ENCODE measurements around the gene NPDC1. TPM values are rescaled to one million over a fixed set of nuclear protein-coding genes. Genes with fewer than 3 reads are reported as not detected.

NPDC1 gene
- total RNA-seq, 1 donor from 2014 or later = 3.8 TPM

DNA sequence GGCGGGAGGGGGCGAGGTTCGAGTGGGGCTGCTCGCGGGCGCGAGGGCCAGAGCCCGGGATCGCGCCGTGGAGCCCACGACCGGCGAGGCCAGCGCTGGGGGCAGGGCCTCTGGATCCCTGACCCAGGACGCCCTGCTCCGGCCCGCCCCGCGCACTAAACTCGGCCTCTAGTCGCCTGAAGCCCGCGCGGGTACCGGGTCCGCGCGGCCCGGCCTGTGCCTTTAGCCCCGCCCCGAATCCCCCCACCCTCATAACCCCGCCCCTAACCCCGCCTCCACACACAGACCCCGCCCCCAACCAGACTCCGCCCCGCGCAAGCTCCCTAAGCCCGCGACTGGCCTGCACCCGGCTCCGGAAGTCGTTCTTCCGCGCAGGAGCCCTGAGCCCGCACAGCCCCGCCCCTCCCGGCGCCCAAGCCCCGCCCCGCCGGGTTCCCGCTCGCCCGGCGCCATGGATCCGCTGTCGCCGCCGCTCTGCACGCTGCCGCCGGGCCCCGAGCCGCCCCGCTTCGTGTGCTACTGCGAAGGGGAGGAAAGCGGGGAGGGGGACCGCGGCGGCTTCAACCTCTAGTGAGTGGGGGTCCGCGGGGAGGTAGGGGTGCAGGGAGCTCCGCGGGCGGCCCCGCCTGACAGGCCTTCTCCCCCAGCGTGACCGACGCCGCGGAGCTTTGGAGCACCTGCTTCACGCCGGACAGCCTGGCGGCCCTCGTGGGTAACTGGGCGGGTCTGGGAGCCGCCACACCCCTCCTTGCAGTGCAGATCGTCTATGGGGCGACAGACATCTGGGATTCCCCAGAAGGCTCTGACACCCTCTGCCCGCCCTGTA lies 53.8 kb downstream of the NPDC1 start, which contains the start of gene PAXX:
TSS of gene PAXX (plus strand) at position 430 of the 826 bp plus-strand sequence. CDS start at position 452, 22 bp downstream.
- Mint-ChIP-seq H3K27me3 (ENCODE audit: insufficient read depth, low read depth) (peaks cover 10% of the 10 kb centered on the region), H3K4me3 (peak within 1 kb of the TSS; percentile 89), H3K4me1 (peaks cover 7% of the 10 kb centered on the region), H3K36me3 (no peaks in the 10 kb centered on the region), H3K9me3 (peaks cover 3% of the 10 kb centered on the region), H3K27ac (no peak within 1 kb of the TSS)
- no peak within 1 kb of the TSS for H3K27ac ChIP-seq
- TF ChIP-seq EZH2 (IDR thresholded peaks at IDR 0.05) (no peak), EZH2phosphoT487 (IDR thresholded peaks at IDR 0.05) (no peak)
- TF ChIP-seq, protein P1, sequence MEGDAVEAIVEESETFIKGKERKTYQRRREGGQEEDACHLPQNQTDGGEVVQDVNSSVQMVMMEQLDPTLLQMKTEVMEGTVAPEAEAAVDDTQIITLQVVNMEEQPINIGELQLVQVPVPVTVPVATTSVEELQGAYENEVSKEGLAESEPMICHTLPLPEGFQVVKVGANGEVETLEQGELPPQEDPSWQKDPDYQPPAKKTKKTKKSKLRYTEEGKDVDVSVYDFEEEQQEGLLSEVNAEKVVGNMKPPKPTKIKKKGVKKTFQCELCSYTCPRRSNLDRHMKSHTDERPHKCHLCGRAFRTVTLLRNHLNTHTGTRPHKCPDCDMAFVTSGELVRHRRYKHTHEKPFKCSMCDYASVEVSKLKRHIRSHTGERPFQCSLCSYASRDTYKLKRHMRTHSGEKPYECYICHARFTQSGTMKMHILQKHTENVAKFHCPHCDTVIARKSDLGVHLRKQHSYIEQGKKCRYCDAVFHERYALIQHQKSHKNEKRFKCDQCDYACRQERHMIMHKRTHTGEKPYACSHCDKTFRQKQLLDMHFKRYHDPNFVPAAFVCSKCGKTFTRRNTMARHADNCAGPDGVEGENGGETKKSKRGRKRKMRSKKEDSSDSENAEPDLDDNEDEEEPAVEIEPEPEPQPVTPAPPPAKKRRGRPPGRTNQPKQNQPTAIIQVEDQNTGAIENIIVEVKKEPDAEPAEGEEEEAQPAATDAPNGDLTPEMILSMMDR (IDR thresholded peaks at IDR 0.05) = no peak
- H4K20me1 ChIP-seq (ENCODE audit: low read depth) = peaks cover 8% of the 10 kb centered on the region
- H3K4me3 ChIP-seq = peak within 1 kb of the TSS; percentile 70
- H3K27me3 ChIP-seq = peaks cover 19% of the 10 kb centered on the region
- H3K9me3 ChIP-seq (ENCODE audit: low read depth) = no peaks in the 10 kb centered on the region
- peak within 1 kb of the TSS; percentile 36 for H3K9ac ChIP-seq
- peaks cover 12% of the 10 kb centered on the region for H3K4me1 ChIP-seq
- peak; percentile 96 for DNase-seq (ENCODE audit: low spot score)
- H2AFZ ChIP-seq (replicated peaks) = peak within 1 kb of the TSS; percentile 71
- H3K79me2 ChIP-seq (ENCODE audit: low read depth) = peaks cover 10% of the 10 kb centered on the region
- peak within 1 kb of the TSS; percentile 93 for H3K4me2 ChIP-seq
- peaks cover 20% of the 10 kb centered on the region for H3F3A ChIP-seq (ENCODE audit: low read depth)
- H3K36me3 ChIP-seq = no peaks in the 10 kb centered on the region

DNA sequence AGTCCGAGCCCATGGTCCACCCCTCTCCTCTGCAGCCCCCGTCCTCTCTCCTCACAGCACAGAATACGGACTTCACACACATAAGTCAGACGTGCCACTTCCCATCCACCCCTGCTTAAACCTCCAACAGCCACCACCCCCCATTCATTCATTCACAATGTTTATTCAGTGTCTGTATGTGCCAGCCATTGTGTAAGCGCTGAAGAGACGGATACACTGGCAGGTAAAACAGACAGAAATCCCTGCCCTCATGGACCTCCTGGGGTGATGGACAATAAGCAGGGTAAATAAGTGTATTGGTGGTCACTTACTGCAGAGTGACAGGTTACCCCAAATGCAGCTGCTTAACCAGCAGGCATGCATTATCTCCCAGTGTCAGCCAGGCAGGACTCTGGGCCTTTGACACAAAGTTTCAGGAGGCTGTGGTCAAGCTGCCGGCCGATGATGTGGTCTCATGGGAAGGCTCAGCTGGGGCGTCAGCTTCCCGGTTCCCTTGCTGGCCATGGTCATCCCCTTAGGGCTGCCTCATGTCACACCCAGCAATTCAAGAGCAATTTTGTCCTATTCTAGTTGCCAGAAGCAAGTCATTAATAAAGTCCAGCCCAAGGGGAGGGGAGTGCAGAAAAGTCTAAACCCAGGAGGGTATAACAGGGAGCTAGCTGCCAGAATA lies 55.6 kb downstream of the NPDC1 start:
- Mint-ChIP-seq H3K4me3 (peak overlapping the region; percentile 80), H3K9me3 (peaks cover 3% of the 10 kb centered on the region), H3K36me3 (no peaks in the 10 kb centered on the region), H3K27me3 (ENCODE audit: insufficient read depth, low read depth) (peaks cover 11% of the 10 kb centered on the region), H3K4me1 (peaks cover 11% of the 10 kb centered on the region), H3K27ac (no peak overlapping the region)
- Histone ChIP-seq H3K9ac (no peak overlapping the region), H3F3A (ENCODE audit: low read depth) (peaks cover 20% of the 10 kb centered on the region), H3K27me3 (peaks cover 23% of the 10 kb centered on the region), H4K20me1 (ENCODE audit: low read depth) (peaks cover 8% of the 10 kb centered on the region), H3K4me2 (no peak overlapping the region), H3K9me3 (ENCODE audit: low read depth) (no peaks in the 10 kb centered on the region), H3K79me2 (ENCODE audit: low read depth) (peaks cover 10% of the 10 kb centered on the region), H3K36me3 (no peaks in the 10 kb centered on the region), H3K27ac (no peak overlapping the region), H2AFZ (replicated peaks) (no peak overlapping the region), H3K4me1 (peaks cover 8% of the 10 kb centered on the region), H3K4me3 (no peak overlapping the region)
- DNase-seq (ENCODE audit: low spot score) = no peak
- TF ChIP-seq, protein P1 (IDR thresholded peaks at IDR 0.05) = no peak
- TF ChIP-seq EZH2 (IDR thresholded peaks at IDR 0.05) (no peak), EZH2phosphoT487 (IDR thresholded peaks at IDR 0.05) (no peak)

Small RNAs within 50 kb of the gene (small RNA-seq; reads per million reads assigned to genes)
- gene RF00153 = not detected

Other genes with a start within 250 kb of the NPDC1 start
- 0.84 and 2.1 TPM in 2 replicates for gene CCDC183, start 249.8 kb downstream of the NPDC1 start, total RNA-seq (ENCODE audit: low replicate concordance)
- gene RABL6, start 238.2 kb downstream of the NPDC1 start, total RNA-seq (ENCODE audit: low replicate concordance) = 71.2 and 148 TPM in 2 replicates
- gene AJM1, start 203.7 kb downstream of the NPDC1 start, total RNA-seq (ENCODE audit: low replicate concordance) = 0.77 TPM in 1 of 2 replicates, not detected in the other
- 58.8 and 110 TPM in 2 replicates for gene PHPT1, start 196.8 kb downstream of the NPDC1 start, total RNA-seq (ENCODE audit: low replicate concordance)
- gene MAMDC4, start 193.8 kb downstream of the NPDC1 start, total RNA-seq (ENCODE audit: low replicate concordance) = 2.6 and 8.3 TPM in 2 replicates
- 269 and 293 TPM in 2 replicates for gene EDF1, start 179.9 kb downstream of the NPDC1 start, total RNA-seq (ENCODE audit: low replicate concordance)
- 16.1 and 33.9 TPM in 2 replicates for gene TRAF2, start 159.7 kb downstream of the NPDC1 start, total RNA-seq (ENCODE audit: low replicate concordance)
- gene FBXW5, start 101.4 kb downstream of the NPDC1 start, total RNA-seq (ENCODE audit: low replicate concordance) = 21.5 and 85.1 TPM in 2 replicates
- gene C8G, start 100.9 kb downstream of the NPDC1 start, total RNA-seq (ENCODE audit: low replicate concordance) = not detected in 2 replicates
- gene LCN12, start 93.9 kb downstream of the NPDC1 start, total RNA-seq (ENCODE audit: low replicate concordance) = 0.19 TPM in 1 of 2 replicates, not detected in the other
- gene PTGDS, start 68.7 kb downstream of the NPDC1 start, total RNA-seq (ENCODE audit: low replicate concordance) = not detected in 2 replicates
- gene LCNL1, start 63.2 kb downstream of the NPDC1 start, total RNA-seq (ENCODE audit: low replicate concordance) = 0.09 TPM in 1 of 2 replicates, not detected in the other
- 31.5 and 79.6 TPM in 2 replicates for gene PAXX, start 53.8 kb downstream of the NPDC1 start, total RNA-seq (ENCODE audit: low replicate concordance)
- gene CLIC3, start 49.6 kb downstream of the NPDC1 start, total RNA-seq (ENCODE audit: low replicate concordance) = not detected in 2 replicates
- gene ABCA2, start 17.9 kb downstream of the NPDC1 start, total RNA-seq (ENCODE audit: low replicate concordance) = 2.7 and 19.7 TPM in 2 replicates
- not detected in 2 replicates for gene FUT7, start 14.1 kb downstream of the NPDC1 start, total RNA-seq (ENCODE audit: low replicate concordance)
- gene ENTPD2, start 7.9 kb upstream of the NPDC1 start, total RNA-seq (ENCODE audit: low replicate concordance) = not detected in 2 replicates
- 5.7 and 27.7 TPM in 2 replicates for gene SAPCD2, start 24.4 kb upstream of the NPDC1 start, total RNA-seq (ENCODE audit: low replicate concordance)
- gene UAP1L1, start 31.3 kb upstream of the NPDC1 start, total RNA-seq (ENCODE audit: low replicate concordance) = 0.12 and 0.51 TPM in 2 replicates
- gene MAN1B1, start 40.8 kb upstream of the NPDC1 start, total RNA-seq (ENCODE audit: low replicate concordance) = 24.6 and 43.5 TPM in 2 replicates
- gene DPP7, start 68.6 kb upstream of the NPDC1 start, total RNA-seq (ENCODE audit: low replicate concordance) = 2.6 and 24.3 TPM in 2 replicates
- gene GRIN1, start 93.0 kb upstream of the NPDC1 start, total RNA-seq (ENCODE audit: low replicate concordance) = 0.03 TPM in 1 of 2 replicates, not detected in the other
- gene LRRC26, start 123.9 kb upstream of the NPDC1 start, total RNA-seq (ENCODE audit: low replicate concordance) = 0.59 TPM in 1 of 2 replicates, not detected in the other
- gene TMEM210, start 125.9 kb upstream of the NPDC1 start, total RNA-seq (ENCODE audit: low replicate concordance) = not detected in 2 replicates
- gene ANAPC2, start 142.4 kb upstream of the NPDC1 start, total RNA-seq (ENCODE audit: low replicate concordance) = 18.9 and 30.9 TPM in 2 replicates
- 27.9 and 69.8 TPM in 2 replicates for gene SSNA1, start 142.5 kb upstream of the NPDC1 start, total RNA-seq (ENCODE audit: low replicate concordance)
- gene TPRN, start 154.6 kb upstream of the NPDC1 start, total RNA-seq (ENCODE audit: low replicate concordance) = 3.4 and 9.1 TPM in 2 replicates
- gene TMEM203, start 159.5 kb upstream of the NPDC1 start, total RNA-seq (ENCODE audit: low replicate concordance) = 21.6 and 43.7 TPM in 2 replicates
- gene NDOR1, start 159.5 kb upstream of the NPDC1 start, total RNA-seq (ENCODE audit: low replicate concordance) = 5.1 and 20.5 TPM in 2 replicates
- gene RNF208, start 176.1 kb upstream of the NPDC1 start, total RNA-seq (ENCODE audit: low replicate concordance) = 0.77 and 0.84 TPM in 2 replicates
- gene CYSRT1, start 179.0 kb upstream of the NPDC1 start, total RNA-seq (ENCODE audit: low replicate concordance) = 0.56 TPM in 1 of 2 replicates, not detected in the other
- gene RNF224, start 181.3 kb upstream of the NPDC1 start, total RNA-seq (ENCODE audit: low replicate concordance) = not detected in 2 replicates
- not detected in 2 replicates for gene SLC34A3, start 184.7 kb upstream of the NPDC1 start, total RNA-seq (ENCODE audit: low replicate concordance)
- gene TUBB4B, start 195.1 kb upstream of the NPDC1 start, total RNA-seq (ENCODE audit: low replicate concordance) = 183 and 367 TPM in 2 replicates
- not detected in 2 replicates for gene STPG3, start 205.1 kb upstream of the NPDC1 start, total RNA-seq (ENCODE audit: low replicate concordance)
- 35.2 and 76.1 TPM in 2 replicates for gene NELFB, start 209.2 kb upstream of the NPDC1 start, total RNA-seq (ENCODE audit: low replicate concordance)
- gene TOR4A, start 231.5 kb upstream of the NPDC1 start, total RNA-seq (ENCODE audit: low replicate concordance) = 0.39 and 2.8 TPM in 2 replicates